Articular chondrocyte of knee joint (primary cell): ENCODE measurements around the gene FAM221A. TPM values are rescaled to one million over a fixed set of nuclear protein-coding genes. Genes with fewer than 3 reads are reported as not detected.

ENCODE experiments used
- small RNA-seq: library from RNA; depleted of rRNA; stranded (forward); fragments of <200 nt; gene quantifications from one replicate; pipeline ENCODE3, GENCODE V24; 2012
- total RNA-seq: library from RNA; depleted of rRNA; stranded (reverse); fragments of >200 nt; gene quantifications from 2 replicates; pipeline ENCODE4 v1.2.3, GENCODE V29; 2012

FAM221A gene
- 1.4 TPM in 2 replicates for total RNA-seq

GRCh38 chr7:23679898-23680413 lies at the start of gene FAM221A:
Gene FAM221A, plus strand, starts transcription at chr7:23680199. Its CDS starts 20 bp downstream, at chr7:23680219.

GRCh38 chr7:23710000-23710399 lies 30.0 kb downstream of the FAM221A start, which contains the start of gene STK31:
Gene STK31, plus strand, starts transcription at chr7:23710219. Its CDS starts 67 bp downstream, at chr7:23710286.

Small RNA genes within 50 kb of the gene (small RNA-seq; reads per million reads assigned to genes)
- not detected for gene AC006026.2

Other genes with a start within 250 kb of the FAM221A start
- gene IGF2BP3, start 209.7 kb upstream of the FAM221A start, total RNA-seq = 0.26 and 0.76 TPM in 2 replicates
- 33.6 and 40.6 TPM in 2 replicates for gene TRA2A, start 148.2 kb upstream of the FAM221A start, total RNA-seq
- gene CCDC126, start 82.8 kb upstream of the FAM221A start, total RNA-seq = 9.0 and 9.5 TPM in 2 replicates
- 0.13 and 0.22 TPM in 2 replicates for gene STK31, start 30.0 kb downstream of the FAM221A start, total RNA-seq